GM20431 (cell line): Measurements from ENCODE around the gene GPER1.
"Not testable (repeated sequence)": the region's sequence is repeated elsewhere in the genome, so short reads cannot be mapped to it uniquely, and the experiment has no call there.

ENCODE experiments used
- in situ Hi-C: fragments of 300-500 bp; cut with MseI, MboI; formaldehyde crosslinking; loops from one replicate; pipeline ENCODE4 v1.15.0; 2020; ENCODE audit warnings: low sequenced_read_pairs; ENCODE audit not compliant: unreplicated experiment

Gene GPER1

DNA sequence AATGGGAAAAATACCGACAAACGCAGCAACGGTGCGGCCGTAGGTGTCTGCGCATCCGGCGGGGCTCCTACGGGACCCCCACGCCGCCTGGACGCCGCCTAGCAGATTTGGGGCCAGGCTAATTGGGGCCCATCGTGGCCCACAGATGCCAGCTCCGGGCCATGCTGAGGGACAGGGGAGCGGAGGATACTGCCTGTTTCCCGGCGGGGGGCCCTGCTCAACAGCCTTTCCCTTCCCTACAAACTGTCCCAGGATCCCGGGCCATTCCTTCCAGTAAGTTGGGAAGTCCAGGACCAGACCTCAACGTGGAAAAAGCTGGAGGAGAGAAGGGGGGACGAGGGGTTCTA is 21.7 kb upstream of the GPER1 start:
- in situ Hi-C loops, result loop anchor here (5.0 kb wide), 1 partner anchor 74 kb away; no protein-coding TSS in a partner anchor

- in situ Hi-C loops, result loop anchor here (5.0 kb wide), 1 partner anchor 76 kb away; no protein-coding TSS in a partner anchor
Observed at GRCh38 chr7:1068013-1068412, 19.9 kb upstream of the GPER1 start.

DNA sequence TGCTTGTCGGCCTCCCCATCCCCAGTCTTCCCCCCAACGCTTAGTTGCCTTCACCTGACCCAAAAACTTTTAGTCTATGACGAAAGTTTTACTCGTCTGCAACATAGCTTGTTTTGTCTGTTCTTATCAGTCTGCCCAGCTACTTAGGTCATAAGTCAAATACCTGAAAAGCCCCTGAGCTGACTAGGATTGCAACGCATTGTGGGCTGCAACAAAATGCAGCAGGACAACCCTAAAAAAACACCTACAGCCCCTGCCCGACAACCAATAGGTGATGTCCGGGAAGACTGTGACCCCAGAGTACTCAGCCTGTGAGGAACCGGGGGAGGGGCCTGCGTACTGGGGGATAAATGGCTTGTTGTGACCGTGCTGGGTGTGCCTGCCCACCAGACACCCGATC is 19.3 kb upstream of the GPER1 start:
- in situ Hi-C loops, result loop anchor here (5.0 kb wide), 1 partner anchor 76 kb away; no protein-coding TSS in a partner anchor

- in situ Hi-C loops, result no loop called here
Observed at GRCh38 chr7:1070544-1071011, 17.3 kb upstream of the GPER1 start.

- in situ Hi-C loops, result no loop called here
Observed at GRCh38 chr7:1071731-1072254, 16.1 kb upstream of the GPER1 start.

- in situ Hi-C loops, result no loop called here
Observed at GRCh38 chr7:1073142-1073977, 14.6 kb upstream of the GPER1 start.

DNA sequence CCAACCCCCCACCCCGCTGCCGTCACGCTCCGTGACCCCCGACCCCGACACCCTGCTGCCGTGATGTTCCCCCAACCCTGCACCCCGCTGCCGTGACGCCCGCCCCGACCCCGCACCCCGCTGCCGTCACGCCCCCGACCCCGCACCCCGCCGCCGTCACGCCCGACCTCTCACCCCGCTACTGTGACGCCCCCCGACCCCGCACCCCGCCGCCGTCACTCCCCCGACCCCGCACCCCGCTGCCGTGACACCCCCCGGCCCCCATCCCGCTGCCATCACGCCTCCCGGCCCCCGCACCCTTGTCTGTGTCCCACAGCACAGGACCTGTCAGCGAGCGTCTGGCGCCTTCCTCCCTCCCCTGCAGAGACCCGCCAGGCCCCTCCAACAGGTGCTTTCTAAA is 13.9 kb upstream of the GPER1 start:
- in situ Hi-C loops, result not testable (repeated sequence)

DNA sequence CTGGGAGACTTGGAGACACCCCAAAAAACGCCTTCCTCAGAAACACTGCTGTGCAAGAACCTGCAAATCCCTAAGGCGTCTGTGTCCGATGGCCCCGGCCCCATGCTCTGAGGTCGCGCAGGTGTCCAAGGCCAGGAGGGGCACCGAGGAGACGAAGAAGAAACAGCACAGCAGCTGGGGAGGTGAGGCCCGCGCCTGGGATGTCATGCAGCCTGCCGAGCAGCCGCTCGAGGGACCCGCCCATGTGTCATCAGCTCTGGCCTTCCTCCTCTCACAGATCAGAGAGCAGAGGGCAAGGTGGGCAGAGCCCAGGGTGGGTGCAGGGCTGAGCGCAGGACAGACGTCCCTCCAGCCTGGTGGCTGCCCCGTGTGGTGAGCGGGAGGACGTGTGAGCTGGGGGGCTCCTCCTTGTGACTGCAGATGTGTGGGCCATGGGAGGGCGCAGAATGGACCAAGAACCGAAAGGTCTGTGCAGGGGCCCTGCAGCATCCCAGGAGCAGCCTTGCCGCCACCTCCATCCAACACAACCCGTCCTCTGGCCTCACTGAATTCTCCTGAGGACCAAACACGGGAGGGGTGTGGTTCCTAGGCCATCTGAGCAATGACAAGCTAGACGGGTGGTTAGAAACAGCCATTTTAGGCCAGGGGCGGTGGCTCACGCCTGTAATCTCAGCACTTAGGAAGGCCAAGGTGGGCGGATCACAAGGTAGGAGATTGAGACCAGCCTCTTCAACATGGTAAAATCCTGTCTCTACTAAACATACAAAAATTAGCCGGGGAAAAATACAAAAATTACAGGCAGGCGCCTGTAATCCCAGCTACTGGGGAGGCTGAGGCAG is 13.1 kb upstream of the GPER1 start:
- in situ Hi-C loops, result no loop called here

DNA sequence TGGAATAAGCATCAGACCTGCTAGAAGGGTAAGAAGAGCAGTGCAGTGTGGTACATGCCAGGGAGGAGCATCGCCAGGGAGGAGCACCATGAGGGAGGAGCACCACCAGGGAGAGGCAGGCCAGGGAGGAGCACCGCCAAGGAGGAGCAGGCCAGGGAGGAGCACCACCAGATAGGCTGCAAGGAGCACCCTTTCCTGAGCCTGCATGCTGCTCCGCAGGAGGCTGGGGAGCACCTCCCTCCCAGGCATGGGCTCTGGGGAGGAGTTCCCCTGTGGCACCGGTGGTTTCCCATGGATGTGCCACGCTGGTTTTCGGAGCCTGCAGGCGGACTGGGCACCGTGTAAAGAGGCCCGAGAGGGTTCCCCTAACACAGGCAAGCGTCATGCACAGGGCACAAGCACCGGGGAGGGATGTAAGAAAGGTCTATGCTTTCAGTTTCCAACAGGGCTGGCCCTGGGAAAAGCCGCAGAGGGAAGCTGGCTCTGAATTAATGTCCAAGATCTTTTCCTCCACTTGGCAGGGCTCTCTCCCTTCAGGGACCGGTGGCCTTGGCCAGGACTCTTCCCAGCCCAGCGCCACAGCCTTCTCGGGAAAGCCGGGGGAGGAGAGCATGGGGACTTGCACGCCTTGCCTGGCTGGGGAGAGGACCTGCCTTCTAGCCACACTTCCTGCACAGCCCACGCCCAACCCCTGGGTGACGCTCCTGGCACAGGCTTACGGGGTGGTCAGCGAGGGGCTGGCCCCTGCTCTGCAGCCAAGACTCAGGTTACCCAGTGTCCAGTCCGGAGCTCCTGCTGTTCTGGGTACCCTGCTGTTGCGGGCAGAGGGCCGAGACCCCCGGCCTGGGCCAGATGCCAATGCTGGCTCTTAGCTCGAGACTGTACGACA is 11.5 kb upstream of the GPER1 start:
- in situ Hi-C loops, result no loop called here

DNA sequence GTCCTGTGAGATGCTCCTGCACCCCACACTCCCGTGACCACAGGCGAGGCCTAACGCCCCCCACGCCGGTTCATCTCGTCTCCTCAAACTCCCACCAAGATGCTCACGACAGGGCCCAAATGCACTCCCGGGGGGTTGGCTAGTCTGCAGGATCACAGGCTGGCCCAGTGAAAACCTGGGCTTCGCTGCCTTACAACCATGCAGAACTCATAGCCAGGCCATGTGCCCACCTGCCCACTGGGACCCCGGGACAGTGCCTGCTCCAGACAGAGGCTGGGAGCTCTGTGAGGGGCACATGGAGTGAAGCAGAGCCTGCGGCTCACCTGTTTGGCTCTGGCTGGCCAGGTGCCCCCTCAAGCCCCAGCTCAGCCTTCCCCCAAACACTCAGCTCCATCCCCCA is 9.4 kb upstream of the GPER1 start:
- in situ Hi-C loops, result no loop called here

DNA sequence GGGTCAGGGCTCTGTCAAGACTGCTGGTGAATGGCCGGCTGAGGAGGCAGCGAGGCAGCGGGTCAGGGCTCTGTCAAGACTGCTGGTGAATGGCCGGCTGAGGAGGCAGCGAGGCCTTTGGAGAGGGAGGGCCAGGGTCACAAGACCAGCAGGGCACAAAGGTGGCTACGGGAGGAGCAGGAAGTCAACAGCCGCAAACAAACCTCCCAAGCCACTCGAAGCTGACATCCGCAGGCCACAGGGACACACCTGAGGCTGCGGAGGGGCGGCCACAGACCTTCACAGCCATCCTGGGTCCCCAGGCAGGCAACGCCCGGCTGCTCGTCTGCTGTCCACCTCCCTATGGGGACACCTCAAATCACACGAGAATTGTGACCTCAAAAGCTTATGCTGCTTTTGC is 8.9 kb upstream of the GPER1 start:
- in situ Hi-C loops, result no loop called here

- in situ Hi-C loops, result no loop called here
Observed at GRCh38 chr7:1079546-1079945, 8.4 kb upstream of the GPER1 start.

GRCh38 chr7:1080252-1080920 is 7.5 kb upstream of the GPER1 start:
- in situ Hi-C loops, result no loop called here

- in situ Hi-C loops, result no loop called here
Observed at GRCh38 chr7:1080921-1081255, 7.0 kb upstream of the GPER1 start.

- in situ Hi-C loops, result no loop called here
Observed at GRCh38 chr7:1081336-1081735, 6.6 kb upstream of the GPER1 start.

- in situ Hi-C loops, result no loop called here
Observed at GRCh38 chr7:1081931-1082401, 5.9 kb upstream of the GPER1 start.

DNA sequence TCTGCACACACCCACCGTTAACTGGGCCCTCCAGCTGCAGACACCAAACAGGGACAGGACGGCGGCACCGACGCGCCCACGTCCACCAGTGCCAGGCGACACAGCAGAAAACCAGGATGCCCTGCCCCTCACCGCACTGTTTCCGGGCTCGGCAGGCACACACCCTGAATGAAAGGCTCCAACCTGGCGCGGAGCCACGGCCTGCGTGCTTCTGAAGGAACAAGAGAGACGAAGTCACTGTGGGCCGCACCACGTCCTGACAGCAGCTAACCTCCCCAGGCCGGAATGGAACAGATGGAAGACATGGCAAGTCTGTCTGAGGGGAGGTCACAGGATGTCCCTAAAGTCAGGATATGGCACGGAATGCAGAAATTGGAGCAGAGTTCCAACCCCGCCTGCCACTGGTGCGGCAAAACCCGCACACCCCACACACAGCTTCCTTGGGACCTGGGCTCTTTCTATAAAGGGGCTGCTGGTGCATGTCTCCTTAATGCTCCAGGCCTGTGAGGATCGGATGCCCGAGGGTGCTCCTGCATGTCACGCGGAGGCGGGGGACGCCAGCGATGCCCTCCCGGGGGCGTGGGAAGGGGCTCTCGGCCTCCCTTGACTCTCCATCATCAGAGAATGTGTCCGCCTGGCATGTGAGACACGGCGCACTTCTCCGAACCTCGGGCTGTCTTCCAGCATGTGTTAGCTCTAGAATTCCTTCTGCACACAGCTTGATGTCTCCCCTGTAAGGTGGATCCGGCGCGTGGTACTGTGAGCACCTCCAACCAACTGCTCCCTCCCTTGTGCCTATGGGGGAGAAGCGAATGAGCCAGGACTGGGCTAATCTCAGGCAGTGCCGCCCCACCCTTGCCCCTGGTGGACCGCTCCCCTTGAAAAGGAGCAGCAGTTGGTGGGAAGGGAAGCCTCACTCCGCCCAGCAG is 3.9 kb upstream of the GPER1 start:
- in situ Hi-C loops, result no loop called here

- in situ Hi-C loops, result no loop called here
Observed at GRCh38 chr7:1085266-1085665, 2.6 kb upstream of the GPER1 start.
